SU-DHL-6 (cell line): ENCODE measurements around the gene ANKRD34A.
A peak's percentile ranks its signal among the peaks of the same experiment; 100 is the strongest.

Source experiments
- H2AFZ ChIP-seq: fragments of 200-600 bp; sonication (generic); 2 replicates; pipeline ENCODE4 v1.6.1; 2014; ENCODE audit warnings: low read depth, mild to moderate bottlenecking, moderate library complexity, mixed read lengths, antibody characterized with exemption, low read length; ENCODE audit not compliant: severe bottlenecking
- H3F3A ChIP-seq: fragments of 200-600 bp; shearing (Covaris generic); 2 replicates; pipeline ENCODE4 v1.6.0; 2016; ENCODE audit warnings: antibody characterized with exemption, mild to moderate bottlenecking; ENCODE audit not compliant: insufficient read depth
- H3K27ac ChIP-seq: fragments of 200-600 bp; sonication (generic); 2 replicates; pipeline ENCODE4 v1.5.1; 2016; ENCODE audit warnings: low read depth, mild to moderate bottlenecking, low read length, moderate library complexity, mixed read lengths
- H3K27me3 ChIP-seq: fragments of 200-600 bp; sonication (generic), shearing (Covaris generic); 2 replicates; pipeline ENCODE4 v1.6.0; 2014; ENCODE audit warnings: mild to moderate bottlenecking, low read length
- H3K36me3 ChIP-seq: fragments of 200-600 bp; sonication (generic); 2 replicates; pipeline ENCODE4 v1.6.1; 2014; ENCODE audit warnings: mild to moderate bottlenecking, low read length, mixed read lengths
- H3K4me2 ChIP-seq: fragments of 300-600, 200-600 bp; shearing (Covaris generic), sonication (generic); 2 replicates; pipeline ENCODE4 v1.6.0; 2014; ENCODE audit warnings: low read length, low read depth, mild to moderate bottlenecking; ENCODE audit not compliant: poor library complexity, severe bottlenecking
- H3K4me3 ChIP-seq: fragments of 200-600 bp; sonication (generic); 2 replicates; pipeline ENCODE4 v1.5.1; 2014; ENCODE audit warnings: antibody characterized with exemption, low read length, mild to moderate bottlenecking, mixed read lengths; ENCODE audit not compliant: insufficient read depth, poor library complexity, severe bottlenecking
- H3K79me2 ChIP-seq: fragments of 200-600 bp; sonication (generic); 2 replicates; pipeline ENCODE4 v1.6.1; 2014; ENCODE audit warnings: mild to moderate bottlenecking, low read length, moderate library complexity; ENCODE audit not compliant: insufficient read depth
- H3K9ac ChIP-seq: fragments of 200-600 bp; sonication (generic); 2 replicates; pipeline ENCODE4 v1.7.0; 2014; ENCODE audit warnings: mild to moderate bottlenecking, low read length
- H3K9me2 ChIP-seq: fragments of 200-600 bp; sonication (generic); replicated peaks from 2 replicates; pipeline ENCODE4 v1.6.1; 2014; ENCODE audit warnings: low read length; ENCODE audit not compliant: insufficient read depth
- H3K9me3 ChIP-seq: fragments of 200-600 bp; sonication (generic); 2 replicates; pipeline ENCODE4 v1.6.1; 2014; ENCODE audit warnings: low read length, mixed read lengths; ENCODE audit not compliant: insufficient read depth
- H4K20me1 ChIP-seq: fragments of 200-600 bp; sonication (generic); 2 replicates; pipeline ENCODE4 v1.6.1; 2014; ENCODE audit warnings: low read depth, mild to moderate bottlenecking, antibody characterized with exemption, low read length, moderate library complexity, mixed read lengths
- CTCF ChIP-seq: fragments of 200-600 bp; sonication (generic); IDR thresholded peaks from one replicate; pipeline ENCODE4 v1.5.1; 2017; ENCODE audit warnings: antibody characterized with exemption, mild to moderate bottlenecking, low read length, moderate library complexity; ENCODE audit not compliant: insufficient read depth, poor library complexity, severe bottlenecking
- EZH2phosphoT487 ChIP-seq: fragments of 200-600 bp; sonication (generic), shearing (Covaris generic); conservative IDR thresholded peaks from 2 replicates; pipeline ENCODE4 v1.6.1; 2018; ENCODE audit warnings: mild to moderate bottlenecking, antibody characterized with exemption, low read length, moderate library complexity, mixed read lengths

ANKRD34A gene

GRCh38 chr1:145977486-145978470 is 13.4 kb upstream of the ANKRD34A start:
- H3K27ac ChIP-seq, result no peak overlapping the region
- no peaks in the 10 kb centered on the region for H3K79me2 ChIP-seq
- no peaks in the 10 kb centered on the region for H3K27me3 ChIP-seq
- no peak overlapping the region for H3K9ac ChIP-seq
- H3F3A ChIP-seq, result 0 out of 2 replicates have a peak, but pooled peaks cover 3% of the 10 kb centered on the region
- H2AFZ ChIP-seq, result peak overlapping the region; percentile 50
- no peaks in the 10 kb centered on the region for H3K9me3 ChIP-seq
- H3K36me3 ChIP-seq, result no peaks in the 10 kb centered on the region
- H4K20me1 ChIP-seq, result no peaks in the 10 kb centered on the region
- TF ChIP-seq CTCF (peak; percentile 67), EZH2phosphoT487 (no peak)
- H3K4me3 ChIP-seq, result no peak overlapping the region
- H3K9me2 ChIP-seq, result no peaks in the 10 kb centered on the region
- H3K4me2 ChIP-seq, result no peak overlapping the region

GRCh38 chr1:145977016-145977415 is 12.6 kb upstream of the ANKRD34A start:
- H3K79me2 ChIP-seq, result no peaks in the 10 kb centered on the region
- H3K36me3 ChIP-seq, result no peaks in the 10 kb centered on the region
- H3F3A ChIP-seq, result 0 out of 2 replicates have a peak, but pooled peaks cover 3% of the 10 kb centered on the region
- no peaks in the 10 kb centered on the region for H4K20me1 ChIP-seq
- no peak for TF ChIP-seq CTCF
- TF ChIP-seq EZH2phosphoT487, result no peak
- H2AFZ ChIP-seq, result peak overlapping the region; percentile 34
- no peaks in the 10 kb centered on the region for H3K9me2 ChIP-seq
- H3K9me3 ChIP-seq, result no peaks in the 10 kb centered on the region
- no peak overlapping the region for H3K4me2 ChIP-seq
- no peaks in the 10 kb centered on the region for H3K27me3 ChIP-seq
- no peak overlapping the region for H3K4me3 ChIP-seq
- no peak overlapping the region for H3K9ac ChIP-seq
- H3K27ac ChIP-seq, result no peak overlapping the region

- Histone ChIP-seq H2AFZ (no peak overlapping the region), H3K27ac (no peak overlapping the region), H4K20me1 (no peaks in the 10 kb centered on the region), H3K9me2 (no peaks in the 10 kb centered on the region), H3K9me3 (no peaks in the 10 kb centered on the region), H3K4me3 (no peak overlapping the region), H3K36me3 (no peaks in the 10 kb centered on the region), H3K4me2 (no peak overlapping the region), H3K9ac (no peak overlapping the region), H3K27me3 (no peaks in the 10 kb centered on the region), H3K79me2 (no peaks in the 10 kb centered on the region), H3F3A (0 out of 2 replicates have a peak, but pooled peaks cover 3% of the 10 kb centered on the region)
- no peak for TF ChIP-seq CTCF
These were observed 10.8 kb upstream of the ANKRD34A start for GRCh38 chr1:145975216-145975615.
